Measurements from ENCODE around the gene KIAA2012.

The KIAA2012 gene

GRCh38 chr2:202090530-202090929 is 17.5 kb downstream of the KIAA2012 start:
- no peak for DNase-seq

- DNase-seq = no peak
These were observed 18.4 kb downstream of the KIAA2012 start for GRCh38 chr2:202091476-202091875.

GRCh38 chr2:202094426-202094986 is 21.5 kb downstream of the KIAA2012 start:
- no peak for DNase-seq

- no peak for DNase-seq
These were observed 22.2 kb downstream of the KIAA2012 start for GRCh38 chr2:202095235-202095634.

GRCh38 chr2:202096736-202097135 is 23.7 kb downstream of the KIAA2012 start:
- no peak for DNase-seq

- DNase-seq = no peak
These were observed 25.2 kb downstream of the KIAA2012 start for GRCh38 chr2:202098291-202098690.

GRCh38 chr2:202099515-202099914 is 26.5 kb downstream of the KIAA2012 start:
- no peak for DNase-seq

- no peak for DNase-seq
These were observed 27.1 kb downstream of the KIAA2012 start for GRCh38 chr2:202100176-202100575.

GRCh38 chr2:202101026-202101579 is 28.0 kb downstream of the KIAA2012 start:
- no peak for DNase-seq

- no peak for DNase-seq
These were observed 29.5 kb downstream of the KIAA2012 start for GRCh38 chr2:202102425-202103000.

- no peak for DNase-seq
These were observed 31.3 kb downstream of the KIAA2012 start for GRCh38 chr2:202104286-202104870.

GRCh38 chr2:202105025-202105424 is 32.0 kb downstream of the KIAA2012 start:
- DNase-seq = no peak

GRCh38 chr2:202108345-202108744 is 35.3 kb downstream of the KIAA2012 start:
- DNase-seq = no peak

GRCh38 chr2:202109139-202109736 is 36.2 kb downstream of the KIAA2012 start:
- no peak for DNase-seq

- DNase-seq = no peak
These were observed 36.7 kb downstream of the KIAA2012 start for GRCh38 chr2:202109737-202110184.

GRCh38 chr2:202110491-202110890 is 37.4 kb downstream of the KIAA2012 start:
- DNase-seq = no peak

GRCh38 chr2:202112041-202112440 is 39.0 kb downstream of the KIAA2012 start:
- DNase-seq = no peak

- DNase-seq = no peak
These were observed 40.6 kb downstream of the KIAA2012 start for GRCh38 chr2:202113571-202114142.

GRCh38 chr2:202114291-202114690 is 41.2 kb downstream of the KIAA2012 start:
- DNase-seq = no peak

GRCh38 chr2:202114795-202115194 is 41.7 kb downstream of the KIAA2012 start:
- no peak for DNase-seq

GRCh38 chr2:202115479-202115971 is 42.5 kb downstream of the KIAA2012 start:
- DNase-seq = no peak

GRCh38 chr2:202116691-202117090 is 43.6 kb downstream of the KIAA2012 start:
- DNase-seq = no peak

- no peak for DNase-seq
These were observed 45.1 kb downstream of the KIAA2012 start for GRCh38 chr2:202118168-202118567.

Measured in NCI-H2081 treated with DMSO at 0.1 percent for 48 hours (cell line).